Peyer's patch (tissue), 4 donors: ENCODE results near the gene SLX4IP.

Experiments
- POLR2A ChIP-seq, 2 donors: fragments of 450-650 bp; IDR thresholded peaks; one replicate each; pipeline ENCODE4 v1.5.1; 2017; ENCODE audit warnings: antibody characterized with exemption in 2 of 2, mild to moderate bottlenecking in 2 of 2, moderate library complexity in 2 of 2
- TF ChIP-seq, protein P1 (sequence below), 6 experiments: fragments of 450-650 bp in 4 of 6; fragments of 200-600 bp in 2 of 6; sonication (generic) in 1 of 6; IDR thresholded peaks; one replicate each; pipeline ENCODE4 v1.5.1; 2017 to 2019; ENCODE audit warnings: antibody characterized with exemption in 6 of 6, mild to moderate bottlenecking in 3 of 6, moderate library complexity in 1 of 6

DNA sequence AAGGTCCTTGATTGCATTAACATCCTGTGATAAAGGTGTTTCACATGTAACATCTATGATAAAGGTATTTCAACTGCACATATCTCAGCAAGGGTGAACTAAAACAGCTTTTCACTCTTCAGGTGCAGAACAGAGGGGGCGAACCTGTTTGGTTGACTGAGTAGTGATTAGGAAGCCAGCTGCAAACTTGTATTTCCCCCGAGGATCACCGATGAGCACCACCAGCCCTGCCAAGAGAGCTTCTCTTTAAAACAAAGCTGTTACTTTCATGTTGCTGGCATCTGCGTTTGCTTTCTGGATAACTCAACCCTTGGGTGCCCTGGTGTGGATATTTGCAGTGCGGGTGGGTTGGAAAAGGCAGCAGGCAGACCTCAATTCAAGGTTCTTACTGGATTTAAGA lies 199.1 kb downstream of the SLX4IP start:
- TF ChIP-seq, protein P1, sequence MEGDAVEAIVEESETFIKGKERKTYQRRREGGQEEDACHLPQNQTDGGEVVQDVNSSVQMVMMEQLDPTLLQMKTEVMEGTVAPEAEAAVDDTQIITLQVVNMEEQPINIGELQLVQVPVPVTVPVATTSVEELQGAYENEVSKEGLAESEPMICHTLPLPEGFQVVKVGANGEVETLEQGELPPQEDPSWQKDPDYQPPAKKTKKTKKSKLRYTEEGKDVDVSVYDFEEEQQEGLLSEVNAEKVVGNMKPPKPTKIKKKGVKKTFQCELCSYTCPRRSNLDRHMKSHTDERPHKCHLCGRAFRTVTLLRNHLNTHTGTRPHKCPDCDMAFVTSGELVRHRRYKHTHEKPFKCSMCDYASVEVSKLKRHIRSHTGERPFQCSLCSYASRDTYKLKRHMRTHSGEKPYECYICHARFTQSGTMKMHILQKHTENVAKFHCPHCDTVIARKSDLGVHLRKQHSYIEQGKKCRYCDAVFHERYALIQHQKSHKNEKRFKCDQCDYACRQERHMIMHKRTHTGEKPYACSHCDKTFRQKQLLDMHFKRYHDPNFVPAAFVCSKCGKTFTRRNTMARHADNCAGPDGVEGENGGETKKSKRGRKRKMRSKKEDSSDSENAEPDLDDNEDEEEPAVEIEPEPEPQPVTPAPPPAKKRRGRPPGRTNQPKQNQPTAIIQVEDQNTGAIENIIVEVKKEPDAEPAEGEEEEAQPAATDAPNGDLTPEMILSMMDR (IDR thresholded peaks at IDR 0.05): no peak
- no peak for TF ChIP-seq POLR2A (IDR thresholded peaks at IDR 0.05)
